Kasumi-1 (cell line): Measurements from ENCODE around the gene PLXNA3.

Experiments
- DNase-seq, 2 experiments: peaks; one replicate each; lab custom pipeline; 2025; lab: John Stamatoyannopoulos, UW

The PLXNA3 gene

DNA sequence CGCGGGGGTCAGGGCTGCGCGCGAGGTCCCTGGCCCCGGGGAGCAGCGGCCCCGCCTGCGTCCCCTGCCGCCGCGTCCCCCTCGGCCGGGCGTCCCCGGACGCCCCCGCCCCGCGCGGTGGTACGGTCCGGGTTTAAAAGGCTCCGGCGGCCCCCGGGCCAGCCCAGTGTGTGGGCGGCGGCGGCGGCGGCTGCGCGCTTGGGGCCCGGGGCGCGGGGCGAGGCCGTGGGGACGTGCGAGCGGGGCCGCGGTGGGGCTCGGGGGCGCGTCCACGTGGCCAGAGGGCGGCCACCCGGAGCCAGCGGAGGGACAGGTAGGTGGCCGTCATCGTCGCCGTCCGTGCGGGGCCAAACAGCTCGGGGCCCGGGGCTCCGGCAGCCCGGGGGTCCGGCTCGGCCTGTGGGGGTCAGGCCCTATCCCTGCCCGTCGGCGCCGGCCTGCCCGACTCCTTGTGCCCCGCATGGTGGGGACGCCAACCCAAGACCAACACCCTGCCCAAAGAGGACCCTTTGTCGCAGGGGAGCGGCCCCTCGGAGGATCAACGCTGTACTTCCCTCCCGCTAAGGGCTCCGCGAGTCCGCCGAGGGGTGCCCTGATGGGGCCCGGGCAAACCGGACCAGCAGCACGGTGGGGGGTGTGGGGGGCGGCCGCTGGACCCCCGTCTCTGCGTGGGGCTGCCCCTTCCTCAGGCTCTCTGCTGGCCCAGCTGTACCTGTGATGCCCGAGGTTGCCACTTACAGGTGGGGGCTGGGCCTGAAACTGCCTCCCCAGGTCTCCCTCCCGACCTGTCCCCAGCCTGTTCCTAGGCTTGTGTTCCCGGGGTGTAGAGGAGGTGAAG lies at the start of gene PLXNA3:
Gene PLXNA3, plus strand, starts transcription at position 166 of the 838 bp plus-strand sequence. CDS start 1,903 bp downstream, outside the sequence.
- peak in 1 of 2 experiments; percentile 6 for DNase-seq

- no peak for DNase-seq
These were observed 49.3 kb upstream of the PLXNA3 start for GRCh38 chrX:154408659-154409221.

GRCh38 chrX:154409222-154409871 lies 48.7 kb upstream of the PLXNA3 start, which contains the start of gene DNASE1L1:
TSS of gene DNASE1L1 (minus strand) at chrX:154409254. CDS start at chrX:154405568, 3,686 bp downstream.
- DNase-seq: peak; percentile 47 to 65

DNA sequence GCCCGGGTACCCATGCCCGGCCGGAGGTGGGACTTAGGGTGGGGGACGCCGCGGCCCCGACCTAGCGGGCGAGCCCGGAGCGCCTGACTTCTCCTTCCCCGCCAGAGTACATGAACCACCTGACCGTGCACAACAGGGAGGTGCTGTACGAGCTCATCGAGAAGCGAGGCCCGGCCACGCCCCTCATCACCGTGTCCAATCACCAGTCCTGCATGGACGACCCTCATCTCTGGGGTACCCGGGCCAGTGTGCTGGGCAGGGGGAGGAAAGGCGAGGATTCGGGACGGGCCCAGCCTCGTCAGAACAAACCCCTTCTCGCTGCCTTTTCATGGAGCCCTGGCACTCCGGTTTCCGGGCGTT lies 46.1 kb upstream of the PLXNA3 start:
- peak; percentile 40 to 44 for DNase-seq

DNA sequence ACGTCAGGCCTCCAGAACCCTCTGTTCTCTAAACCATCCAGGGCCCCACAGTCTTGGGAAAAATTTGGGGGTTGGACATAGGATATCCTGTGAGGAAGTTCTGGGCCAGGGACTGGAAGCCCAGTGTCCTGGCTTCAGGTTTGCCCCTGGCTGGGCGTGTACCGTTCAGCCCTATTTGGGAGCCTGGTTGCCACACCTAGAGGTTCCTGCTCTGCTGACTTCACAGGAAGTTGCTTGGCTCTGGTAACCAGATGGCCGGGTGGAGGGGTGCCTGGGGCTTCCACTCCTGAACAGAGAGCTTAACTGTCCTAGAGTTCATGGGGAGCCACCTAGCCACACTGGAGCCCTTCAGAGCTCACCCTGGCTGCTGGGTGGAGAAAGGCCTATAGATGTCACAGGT lies 45.6 kb upstream of the PLXNA3 start:
- DNase-seq: peak; percentile 48

DNA sequence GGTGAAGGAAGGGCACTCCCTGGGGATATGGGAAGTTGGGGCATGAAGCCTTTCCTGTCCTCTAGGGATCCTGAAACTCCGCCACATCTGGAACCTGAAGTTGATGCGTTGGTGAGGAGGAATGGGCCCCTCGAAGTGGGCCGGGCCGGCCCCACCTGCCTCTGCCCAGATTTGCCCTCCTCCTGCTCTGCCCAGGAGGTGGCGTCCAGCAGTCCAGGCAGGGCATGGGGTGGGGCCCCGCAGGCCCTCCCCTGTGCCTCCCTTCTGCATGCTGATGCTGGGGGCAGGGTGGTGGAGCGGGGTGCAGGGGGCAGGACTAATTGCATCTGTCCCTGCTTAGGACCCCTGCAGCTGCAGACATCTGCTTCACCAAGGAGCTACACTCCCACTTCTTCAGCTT lies 44.9 kb upstream of the PLXNA3 start:
- DNase-seq: no peak

DNA sequence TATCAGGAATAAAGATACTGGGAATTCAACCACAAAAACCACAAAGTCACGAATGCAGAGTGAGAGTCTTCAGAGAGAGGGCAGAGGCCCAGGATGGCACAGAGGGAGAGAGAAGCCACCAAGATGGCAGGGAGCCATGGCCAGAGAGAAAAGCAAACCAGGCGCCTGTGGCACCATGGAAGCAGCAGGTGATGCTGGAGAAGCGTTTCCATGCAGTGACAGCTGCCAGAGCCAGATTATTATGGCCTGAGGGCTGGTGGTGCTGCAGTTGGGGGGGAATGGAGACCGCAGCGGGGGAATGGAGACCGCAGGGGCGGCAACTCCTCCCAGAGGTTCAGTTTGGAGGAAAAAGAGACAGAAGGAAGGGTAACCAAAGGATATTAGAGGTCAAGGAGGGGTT lies 40.9 kb upstream of the PLXNA3 start:
- no peak for DNase-seq

- DNase-seq: no peak
These were observed 38.9 kb upstream of the PLXNA3 start for GRCh38 chrX:154419189-154419588.

DNA sequence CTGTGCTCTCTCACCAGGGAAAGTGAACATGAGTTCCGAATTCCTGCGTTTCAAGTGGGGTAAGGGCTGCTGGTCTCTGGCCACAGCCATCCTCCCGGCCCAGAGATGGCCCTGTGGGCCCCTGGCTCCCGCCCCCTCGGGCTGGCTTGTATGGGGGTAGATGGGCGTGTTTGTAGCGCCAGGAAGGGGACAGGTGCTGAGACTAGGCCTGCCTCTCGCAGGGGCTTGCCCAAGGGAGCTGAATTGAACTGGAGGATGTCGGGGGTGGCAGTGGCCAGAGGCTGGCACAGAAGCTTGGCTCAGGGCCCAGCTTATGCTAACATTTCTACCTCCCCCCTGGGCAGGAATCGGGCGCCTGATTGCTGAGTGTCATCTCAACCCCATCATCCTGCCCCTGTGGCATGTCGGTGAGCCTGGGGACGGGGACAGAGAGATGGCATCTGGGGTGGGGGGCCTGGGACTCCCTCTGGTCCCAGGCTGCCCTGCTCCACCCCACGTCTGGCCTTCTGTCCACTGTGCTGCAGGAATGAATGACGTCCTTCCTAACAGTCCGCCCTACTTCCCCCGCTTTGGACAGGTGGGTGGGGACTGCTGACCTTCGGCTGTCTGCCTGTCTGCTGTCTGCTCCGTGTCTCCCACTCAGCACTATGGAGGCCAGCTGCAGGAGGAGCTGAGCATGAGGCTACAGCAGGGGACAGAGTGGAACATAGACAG lies 38.2 kb upstream of the PLXNA3 start:
- DNase-seq: no peak

GRCh38 chrX:154420402-154420756 lies 37.7 kb upstream of the PLXNA3 start:
- no peak for DNase-seq

GRCh38 chrX:154426916-154427770 lies 30.9 kb upstream of the PLXNA3 start:
- peak in 1 of 2 experiments; percentile 10 for DNase-seq

DNA sequence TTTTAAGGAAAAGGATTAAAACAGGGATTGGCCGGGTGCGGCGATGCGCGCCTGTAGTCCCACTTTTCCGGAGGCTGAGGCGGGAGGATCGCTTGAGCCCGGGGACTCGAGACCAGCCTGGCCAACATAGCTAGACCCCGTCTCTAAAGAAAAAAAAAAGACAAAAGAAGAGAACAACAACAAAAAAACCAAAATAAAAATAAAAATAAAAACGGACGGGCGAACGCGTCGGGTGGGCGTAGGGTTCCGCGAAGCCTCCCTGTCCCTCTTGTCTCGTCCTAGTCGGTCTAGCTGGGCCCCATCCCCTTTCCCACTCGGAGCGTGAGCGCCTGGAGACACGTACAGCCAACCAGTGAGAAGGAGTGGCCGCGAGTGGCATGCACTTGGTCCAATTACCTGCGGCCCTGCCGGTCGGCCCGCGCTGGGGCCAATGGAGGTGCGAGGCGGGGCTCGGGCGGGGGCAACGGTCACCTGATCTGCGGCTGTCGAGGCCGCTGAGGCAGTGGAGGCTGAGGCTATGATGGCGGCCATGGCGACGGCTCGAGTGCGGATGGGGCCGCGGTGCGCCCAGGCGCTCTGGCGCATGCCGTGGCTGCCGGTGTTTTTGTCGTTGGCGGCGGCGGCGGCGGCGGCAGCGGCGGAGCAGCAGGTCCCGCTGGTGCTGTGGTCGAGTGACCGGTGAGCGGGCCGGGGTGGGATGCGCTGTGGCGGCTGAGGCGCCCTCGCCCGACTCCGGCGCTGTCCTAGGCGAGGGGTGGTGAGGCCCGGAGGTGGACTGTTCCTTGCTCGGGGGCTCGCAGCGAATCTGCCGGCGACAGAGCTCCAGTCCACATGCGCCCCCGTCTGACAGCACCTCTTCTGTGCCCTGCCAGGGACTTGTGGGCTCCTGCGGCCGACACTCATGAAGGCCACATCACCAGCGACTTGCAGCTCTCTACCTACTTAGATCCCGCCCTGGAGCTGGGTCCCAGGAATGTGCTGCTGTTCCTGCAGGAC lies 29.6 kb upstream of the PLXNA3 start, which contains the start of gene ATP6AP1:
Gene ATP6AP1, plus strand, starts transcription at position 502 of the 996 bp plus-strand sequence. Its CDS starts 16 bp downstream, at position 518.
- peak; percentile 78 to 84 for DNase-seq

DNA sequence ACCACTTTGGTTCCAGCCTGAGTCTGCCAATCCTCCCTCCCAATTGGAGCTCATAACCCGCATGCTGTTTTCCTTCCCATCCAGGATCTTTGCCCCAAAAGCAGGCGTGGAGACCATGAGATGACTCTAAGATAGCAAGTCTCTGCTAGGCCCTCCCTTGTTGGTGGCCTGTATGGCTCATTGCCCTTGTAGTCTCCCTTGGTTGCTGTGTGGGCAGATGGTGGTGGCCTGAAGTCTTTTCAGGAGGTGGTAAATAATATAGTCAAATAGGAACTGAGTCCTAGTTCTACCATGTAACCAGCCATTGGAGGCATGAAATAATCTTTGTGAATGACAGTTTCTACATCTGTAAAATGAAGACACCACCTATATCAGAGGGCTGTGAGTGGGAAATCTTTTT lies 28.4 kb upstream of the PLXNA3 start:
- DNase-seq: no peak

DNA sequence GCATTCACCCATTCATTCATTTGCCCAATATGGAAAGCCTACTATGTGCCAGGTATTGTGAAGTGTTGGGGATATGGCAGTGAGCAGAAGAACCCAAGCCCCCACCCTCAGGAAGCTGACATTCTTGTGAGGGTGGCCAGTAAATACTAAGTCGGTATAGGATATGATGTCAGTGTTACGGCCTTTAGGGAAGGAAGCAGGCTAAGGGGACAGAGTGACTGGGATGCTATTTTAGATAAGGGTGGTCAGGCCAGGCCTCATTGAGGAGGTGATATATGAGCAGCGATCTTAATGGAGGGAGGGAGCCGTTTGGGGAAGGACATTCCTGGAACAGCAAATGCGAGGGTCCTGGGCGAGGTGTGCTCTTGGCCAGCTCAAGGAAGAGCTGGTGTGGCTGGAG lies 27.6 kb upstream of the PLXNA3 start:
- DNase-seq: no peak

GRCh38 chrX:154430916-154431315 lies 27.2 kb upstream of the PLXNA3 start:
- DNase-seq: no peak

GRCh38 chrX:154431341-154431740 lies 26.7 kb upstream of the PLXNA3 start:
- peak; percentile 21 to 39 for DNase-seq

DNA sequence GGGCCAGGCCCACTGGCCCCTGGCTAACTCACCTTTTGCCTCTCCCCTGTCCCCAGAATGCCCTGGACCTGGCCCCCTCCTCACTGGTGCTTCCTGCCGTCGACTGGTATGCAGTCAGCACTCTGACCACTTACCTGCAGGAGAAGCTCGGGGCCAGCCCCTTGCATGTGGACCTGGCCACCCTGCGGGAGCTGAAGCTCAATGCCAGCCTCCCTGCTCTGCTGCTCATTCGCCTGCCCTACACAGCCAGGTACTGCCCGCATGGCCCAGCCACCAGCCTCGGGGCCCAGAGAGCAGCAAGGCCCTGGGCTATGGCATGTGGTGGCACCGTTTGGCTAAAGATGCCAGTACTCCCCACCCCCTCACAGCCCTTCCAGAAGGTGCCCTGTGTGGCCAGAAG lies 25.9 kb upstream of the PLXNA3 start:
- no peak for DNase-seq

- DNase-seq: no peak
These were observed 24.5 kb upstream of the PLXNA3 start for GRCh38 chrX:154433605-154434004.

- no peak for DNase-seq
These were observed 23.5 kb upstream of the PLXNA3 start for GRCh38 chrX:154434394-154435168.
